Parathyroid adenoma (tissue), 2 donors: ENCODE data around the gene NFIX.

Experiments used
- H2AFZ ChIP-seq: fragments of 300-600 bp; sonication (generic); one replicate; pipeline ENCODE4 v1.7.0; 2017; ENCODE audit warnings: antibody characterized with exemption, mild to moderate bottlenecking
- H3K27ac ChIP-seq: fragments of 300-600 bp; sonication (generic); one replicate; pipeline ENCODE4 v1.7.0; 2017
- H3K27me3 ChIP-seq: fragments of 300-600 bp; sonication (generic); one replicate; pipeline ENCODE4 v1.7.0; 2017; ENCODE audit warnings: low read length; ENCODE audit not compliant: control insufficient read depth, insufficient read depth
- H3K36me3 ChIP-seq: fragments of 300-600 bp; sonication (generic); one replicate; pipeline ENCODE4 v1.7.0; 2017; ENCODE audit warnings: low read length; ENCODE audit not compliant: control insufficient read depth, insufficient read depth
- H3K4me1 ChIP-seq: fragments of 300-600 bp; sonication (generic); one replicate; pipeline ENCODE4 v1.7.0; 2017; ENCODE audit warnings: control low read depth
- H3K4me2 ChIP-seq: fragments of 300-600 bp; sonication (generic); one replicate; pipeline ENCODE4 v1.7.0; 2017; ENCODE audit warnings: low read length
- H3K4me3 ChIP-seq: fragments of 300-600 bp; sonication (generic); one replicate; pipeline ENCODE4 v1.7.0; 2017; ENCODE audit warnings: low read depth, low read length
- H3K79me2 ChIP-seq: fragments of 300-600 bp; sonication (generic); one replicate; pipeline ENCODE4 v1.7.0; 2017; ENCODE audit warnings: control low read depth
- H3K9ac ChIP-seq: fragments of 300-600 bp; sonication (generic); one replicate; pipeline ENCODE4 v1.7.0; 2017; ENCODE audit warnings: mild to moderate bottlenecking
- H3K9me3 ChIP-seq: fragments of 300-600 bp; sonication (generic); one replicate; pipeline ENCODE4 v1.7.0; 2017; ENCODE audit warnings: low read length; ENCODE audit not compliant: control insufficient read depth
- TF ChIP-seq, protein P1 (sequence below): fragments of 300-600 bp; sonication (generic); IDR thresholded peaks from one replicate; pipeline ENCODE4 v1.7.0; 2017; ENCODE audit warnings: antibody characterized with exemption, mild to moderate bottlenecking
- donor health status: primary hyperparathyroidism.

Gene NFIX

DNA sequence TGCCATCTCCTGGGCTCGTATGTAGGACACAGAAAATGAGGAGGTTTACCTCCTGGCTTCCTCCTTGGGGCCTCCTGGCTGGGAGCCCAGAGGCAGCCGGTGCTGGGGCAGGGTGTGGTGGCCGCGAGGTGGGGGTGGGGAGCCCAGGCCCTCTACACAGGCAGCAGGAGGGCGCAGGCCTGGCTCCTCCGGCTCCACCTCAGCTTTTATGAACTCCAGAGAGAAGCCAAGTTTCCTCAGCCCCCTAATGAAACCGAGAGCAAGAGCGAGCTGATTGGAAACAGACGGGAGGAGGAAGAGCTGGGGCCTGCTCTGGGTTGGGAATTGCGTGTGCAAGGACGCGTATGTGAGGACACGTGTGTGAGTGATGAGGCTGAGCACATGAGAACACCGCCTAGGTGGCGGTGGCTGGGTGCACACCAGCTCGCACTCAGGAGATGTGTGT lies 84.3 kb downstream of the NFIX start:
- no peaks in the 10 kb centered on the region for H3K79me2 ChIP-seq
- H3K36me3 ChIP-seq: no peaks in the 10 kb centered on the region
- H3K9ac ChIP-seq: no peak overlapping the region
- H3K4me3 ChIP-seq: no peak overlapping the region
- TF ChIP-seq, protein P1, sequence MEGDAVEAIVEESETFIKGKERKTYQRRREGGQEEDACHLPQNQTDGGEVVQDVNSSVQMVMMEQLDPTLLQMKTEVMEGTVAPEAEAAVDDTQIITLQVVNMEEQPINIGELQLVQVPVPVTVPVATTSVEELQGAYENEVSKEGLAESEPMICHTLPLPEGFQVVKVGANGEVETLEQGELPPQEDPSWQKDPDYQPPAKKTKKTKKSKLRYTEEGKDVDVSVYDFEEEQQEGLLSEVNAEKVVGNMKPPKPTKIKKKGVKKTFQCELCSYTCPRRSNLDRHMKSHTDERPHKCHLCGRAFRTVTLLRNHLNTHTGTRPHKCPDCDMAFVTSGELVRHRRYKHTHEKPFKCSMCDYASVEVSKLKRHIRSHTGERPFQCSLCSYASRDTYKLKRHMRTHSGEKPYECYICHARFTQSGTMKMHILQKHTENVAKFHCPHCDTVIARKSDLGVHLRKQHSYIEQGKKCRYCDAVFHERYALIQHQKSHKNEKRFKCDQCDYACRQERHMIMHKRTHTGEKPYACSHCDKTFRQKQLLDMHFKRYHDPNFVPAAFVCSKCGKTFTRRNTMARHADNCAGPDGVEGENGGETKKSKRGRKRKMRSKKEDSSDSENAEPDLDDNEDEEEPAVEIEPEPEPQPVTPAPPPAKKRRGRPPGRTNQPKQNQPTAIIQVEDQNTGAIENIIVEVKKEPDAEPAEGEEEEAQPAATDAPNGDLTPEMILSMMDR: no peak
- H3K4me1 ChIP-seq: no peaks in the 10 kb centered on the region
- H3K27me3 ChIP-seq: no peaks in the 10 kb centered on the region
- no peak overlapping the region for H2AFZ ChIP-seq
- no peak overlapping the region for H3K4me2 ChIP-seq
- no peaks in the 10 kb centered on the region for H3K9me3 ChIP-seq
- H3K27ac ChIP-seq: no peak overlapping the region

GRCh38 chr19:13082192-13083007 lies 87.1 kb downstream of the NFIX start:
- H2AFZ ChIP-seq: no peak overlapping the region
- no peak overlapping the region for H3K9ac ChIP-seq
- H3K4me3 ChIP-seq: no peak overlapping the region
- no peaks in the 10 kb centered on the region for H3K4me1 ChIP-seq
- no peak overlapping the region for H3K27ac ChIP-seq
- TF ChIP-seq, protein P1: no peak
- H3K79me2 ChIP-seq: no peaks in the 10 kb centered on the region
- H3K27me3 ChIP-seq: no peaks in the 10 kb centered on the region
- H3K4me2 ChIP-seq: no peak overlapping the region
- no peaks in the 10 kb centered on the region for H3K9me3 ChIP-seq
- H3K36me3 ChIP-seq: no peaks in the 10 kb centered on the region

DNA sequence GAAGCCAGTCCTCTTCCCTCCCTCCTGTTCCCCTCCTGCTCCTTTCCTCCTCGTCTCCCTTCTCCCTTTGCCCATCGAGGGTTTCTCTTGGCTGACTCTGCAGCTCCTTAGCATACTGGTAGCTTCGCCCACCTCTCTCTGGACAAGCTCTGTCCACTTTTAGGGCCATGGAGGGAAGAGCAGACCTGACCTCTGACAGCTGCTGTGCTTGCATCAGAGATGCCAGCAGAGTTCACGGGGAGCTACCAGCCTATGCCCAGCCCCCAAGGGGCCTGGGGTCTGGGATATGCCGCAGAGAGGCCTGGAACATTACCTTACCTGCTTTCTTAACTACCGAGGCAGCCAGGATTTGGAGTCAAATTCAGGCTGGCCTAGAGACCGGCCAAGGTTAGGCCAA lies 87.7 kb downstream of the NFIX start:
- H3K9me3 ChIP-seq: no peaks in the 10 kb centered on the region
- no peaks in the 10 kb centered on the region for H3K36me3 ChIP-seq
- H3K27ac ChIP-seq: no peak overlapping the region
- H3K4me3 ChIP-seq: no peak overlapping the region
- H3K27me3 ChIP-seq: no peaks in the 10 kb centered on the region
- H3K79me2 ChIP-seq: no peaks in the 10 kb centered on the region
- H3K4me2 ChIP-seq: no peak overlapping the region
- no peak overlapping the region for H3K9ac ChIP-seq
- TF ChIP-seq, protein P1: no peak
- no peaks in the 10 kb centered on the region for H3K4me1 ChIP-seq
- H2AFZ ChIP-seq: no peak overlapping the region

DNA sequence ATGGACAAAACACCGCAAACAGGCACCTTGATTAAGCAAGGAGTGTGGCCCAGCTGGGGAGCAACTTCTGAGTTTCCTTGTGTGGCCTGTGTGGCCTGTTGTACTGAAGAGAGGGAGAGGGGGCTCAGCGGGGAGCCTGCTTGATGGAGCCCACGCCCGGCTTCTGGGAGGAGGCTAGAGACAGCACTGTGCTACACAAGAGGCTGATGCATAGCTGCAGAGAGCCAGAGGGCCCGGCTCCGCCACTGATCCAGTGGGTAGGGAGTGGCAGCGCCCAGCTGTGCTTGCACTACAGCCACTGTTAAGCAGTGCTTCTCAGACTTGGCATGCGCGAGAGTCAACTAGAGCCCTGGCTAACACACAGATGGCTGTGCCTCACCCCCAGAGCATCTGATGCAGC lies 88.4 kb downstream of the NFIX start:
- Histone ChIP-seq H3K27ac (no peak overlapping the region), H3K4me2 (no peak overlapping the region), H3K9me3 (no peaks in the 10 kb centered on the region), H3K4me3 (no peak overlapping the region), H3K9ac (no peak overlapping the region), H3K79me2 (no peaks in the 10 kb centered on the region), H3K27me3 (no peaks in the 10 kb centered on the region), H3K36me3 (no peaks in the 10 kb centered on the region), H3K4me1 (no peaks in the 10 kb centered on the region), H2AFZ (no peak overlapping the region)
- TF ChIP-seq, protein P1: no peak

GRCh38 chr19:13085666-13086065 lies 90.4 kb downstream of the NFIX start:
- Histone ChIP-seq H3K79me2 (no peaks in the 10 kb centered on the region), H3K27me3 (no peaks in the 10 kb centered on the region), H3K36me3 (no peaks in the 10 kb centered on the region), H3K4me1 (no peaks in the 10 kb centered on the region), H3K4me3 (no peak overlapping the region), H3K9ac (no peak overlapping the region), H3K27ac (no peak overlapping the region), H3K4me2 (no peak overlapping the region), H2AFZ (no peak overlapping the region), H3K9me3 (no peaks in the 10 kb centered on the region)
- TF ChIP-seq, protein P1: no peak
